Airway epithelial cell (primary cell): ENCODE measurements around the gene EDIL3. TPM values are rescaled to one million over a fixed set of nuclear protein-coding genes. Genes with fewer than 3 reads are reported as not detected.

Source experiments
- total RNA-seq: library from RNA; depleted of rRNA; stranded (reverse); fragments of >200 nt; gene quantifications from 2 replicates; pipeline ENCODE4 v1.2.3, GENCODE V29; 2015

The EDIL3 gene, protein sequence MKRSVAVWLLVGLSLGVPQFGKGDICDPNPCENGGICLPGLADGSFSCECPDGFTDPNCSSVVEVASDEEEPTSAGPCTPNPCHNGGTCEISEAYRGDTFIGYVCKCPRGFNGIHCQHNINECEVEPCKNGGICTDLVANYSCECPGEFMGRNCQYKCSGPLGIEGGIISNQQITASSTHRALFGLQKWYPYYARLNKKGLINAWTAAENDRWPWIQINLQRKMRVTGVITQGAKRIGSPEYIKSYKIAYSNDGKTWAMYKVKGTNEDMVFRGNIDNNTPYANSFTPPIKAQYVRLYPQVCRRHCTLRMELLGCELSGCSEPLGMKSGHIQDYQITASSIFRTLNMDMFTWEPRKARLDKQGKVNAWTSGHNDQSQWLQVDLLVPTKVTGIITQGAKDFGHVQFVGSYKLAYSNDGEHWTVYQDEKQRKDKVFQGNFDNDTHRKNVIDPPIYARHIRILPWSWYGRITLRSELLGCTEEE
- total RNA-seq: 2.0 and 2.9 TPM in 2 replicates

GRCh38 chr5:84384604-84385575, at the start of gene EDIL3:
TSS of gene EDIL3 (minus strand) at chr5:84384880. CDS start at chr5:84384374, 506 bp downstream.

